ENCODE data around the gene HERPUD1. TPM values are rescaled to one million over a fixed set of nuclear protein-coding genes. Genes with fewer than 3 reads are reported as not detected.

The HERPUD1 gene
- total RNA-seq, 2 experiments from 2014 or later: 217 to 227 TPM

- POLR2A ChIA-PET: interaction anchor here (0.9 kb wide), 1 partner anchor 11 kb away, joined by 3 read pairs; no protein-coding TSS in a partner anchor
- peaks cover 19% of the 10 kb centered on the region for H3K4me1 Mint-ChIP-seq (ENCODE audit: low read depth)
- no peak for TF ChIP-seq CTCF (IDR thresholded peaks at IDR 0.05)
- ATAC-seq (ENCODE audit: poor library complexity) (no peak), DNase-seq (no peak)
- H3K27me3 ChIP-seq (ENCODE audit: control insufficient read depth in 1 of 2, insufficient read depth in 2 of 2, low read length in 2 of 2): no peaks in the 10 kb centered on the region
- no peaks in the 10 kb centered on the region for H3K9me3 Mint-ChIP-seq
- intact Hi-C loops (cut with DNase I, micrococcal nuclease): no loop called here
- H3K27ac Mint-ChIP-seq: no peak within 1 kb of the TSS
- H3K27me3 Mint-ChIP-seq: no peaks in the 10 kb centered on the region
- peaks cover 20% of the 10 kb centered on the region for H3K4me1 ChIP-seq (ENCODE audit: insufficient read depth, low read length)
- CTCF ChIA-PET: no interaction called here
- H3K4me3 ChIP-seq (ENCODE audit: low read length): no peak within 1 kb of the TSS
- no peaks in the 10 kb centered on the region for H3K9me3 ChIP-seq (ENCODE audit: control insufficient read depth in 1 of 2, insufficient read depth in 1 of 2, low read length in 2 of 2)
- no peaks in the 10 kb centered on the region for H3K36me3 ChIP-seq (ENCODE audit: insufficient read depth, low read length)
- no peak within 1 kb of the TSS for H3K4me3 Mint-ChIP-seq
- H3K36me3 Mint-ChIP-seq (ENCODE audit: low read depth): no peaks in the 10 kb centered on the region
- no peak within 1 kb of the TSS for H3K27ac ChIP-seq (ENCODE audit: low read depth in 1 of 2, low read length in 2 of 2)
Measured at GRCh38 chr16:56961851-56962281, 29.9 kb downstream of the HERPUD1 start, which contains the start of gene CETP. Gene CETP (plus strand): TSS chr16:56961950. CDS start chr16:56961980, 30 bp downstream.

- intact Hi-C loops (cut with DNase I, micrococcal nuclease): loop anchor here (1.0 to 2.0 kb wide), 6 partner anchors 24 to 204 kb away; partner anchors contain the start of gene NLRC5 (in 1 of the 2)
- Histone ChIP-seq H3K4me3 (ENCODE audit: low read length) (no peak overlapping the region), H3K27ac (ENCODE audit: low read depth in 1 of 2, low read length in 2 of 2) (no peak overlapping the region), H3K27me3 (ENCODE audit: control insufficient read depth in 1 of 2, insufficient read depth in 2 of 2, low read length in 2 of 2) (no peaks in the 10 kb centered on the region), H3K9me3 (ENCODE audit: control insufficient read depth in 1 of 2, insufficient read depth in 1 of 2, low read length in 2 of 2) (no peaks in the 10 kb centered on the region), H3K4me1 (ENCODE audit: insufficient read depth, low read length) (peaks cover 20% of the 10 kb centered on the region), H3K36me3 (ENCODE audit: insufficient read depth, low read length) (no peaks in the 10 kb centered on the region)
- peaks cover 19% of the 10 kb centered on the region for H3K4me1 Mint-ChIP-seq (ENCODE audit: low read depth)
- ChIA-PET POLR2A (interaction anchor here (1.1 to 3.5 kb wide), 6 partner anchors 11 to 91 kb away, joined by 3 to 14 read pairs (median 4); partner anchors contain the start of gene NLRC5), CTCF (interaction anchor here (0.7 to 3.6 kb wide), 30 partner anchors 12 to 203 kb away, joined by 3 to 22 read pairs (median 4); partner anchors contain the start of genes CPNE2 and NLRC5)
- ATAC-seq (ENCODE audit: poor library complexity) (peak; percentile 98), DNase-seq (peak; percentile 90 to 99 (median 96))
- H3K27ac Mint-ChIP-seq: no peak overlapping the region
- no peaks in the 10 kb centered on the region for H3K36me3 Mint-ChIP-seq (ENCODE audit: low read depth)
- H3K27me3 Mint-ChIP-seq: no peaks in the 10 kb centered on the region
- no peak overlapping the region for H3K4me3 Mint-ChIP-seq
- no peaks in the 10 kb centered on the region for H3K9me3 Mint-ChIP-seq
- TF ChIP-seq CTCF (IDR thresholded peaks at IDR 0.05): peak; percentile 99
Measured at GRCh38 chr16:56964243-56965148, 32.6 kb downstream of the HERPUD1 start.

- Mint-ChIP-seq H3K4me3 (no peak overlapping the region), H3K36me3 (ENCODE audit: low read depth) (no peaks in the 10 kb centered on the region), H3K4me1 (ENCODE audit: low read depth) (peaks cover 19% of the 10 kb centered on the region), H3K27ac (peak overlapping the region; percentile 72), H3K9me3 (no peaks in the 10 kb centered on the region), H3K27me3 (no peaks in the 10 kb centered on the region)
- no peaks in the 10 kb centered on the region for H3K36me3 ChIP-seq (ENCODE audit: insufficient read depth, low read length)
- no peaks in the 10 kb centered on the region for H3K27me3 ChIP-seq (ENCODE audit: control insufficient read depth in 1 of 2, insufficient read depth in 2 of 2, low read length in 2 of 2)
- POLR2A ChIA-PET: interaction anchor here (0.8 to 3.5 kb wide), 8 partner anchors 10 to 90 kb away, joined by 3 to 14 read pairs (median 3); partner anchors contain the start of gene NLRC5
- ATAC-seq (ENCODE audit: poor library complexity) (no peak), DNase-seq (peak in 1 of 14 experiments; percentile 15)
- CTCF ChIA-PET: interaction anchor here (0.7 to 3.6 kb wide), 18 partner anchors 19 to 136 kb away, joined by 3 to 22 read pairs (median 5); partner anchors contain the start of genes CPNE2 and NLRC5
- no peak for TF ChIP-seq CTCF (IDR thresholded peaks at IDR 0.05)
- H3K4me3 ChIP-seq (ENCODE audit: low read length): no peak overlapping the region
- H3K9me3 ChIP-seq (ENCODE audit: control insufficient read depth in 1 of 2, insufficient read depth in 1 of 2, low read length in 2 of 2): no peaks in the 10 kb centered on the region
- peaks cover 22% of the 10 kb centered on the region for H3K4me1 ChIP-seq (ENCODE audit: insufficient read depth, low read length)
- intact Hi-C loops (cut with DNase I, micrococcal nuclease): loop anchor here in 1 of 2 experiments (2.0 kb wide), 1 partner anchor 23 kb away; the partner anchor contains the start of gene NLRC5
- no peak overlapping the region for H3K27ac ChIP-seq (ENCODE audit: low read depth in 1 of 2, low read length in 2 of 2)
Measured at GRCh38 chr16:56965149-56966092, 33.5 kb downstream of the HERPUD1 start.

Data from CD4-positive, alpha-beta T cell (primary cell).